KMS-11 (cell line): ENCODE results near the gene GARRE1.

Experiments
- H2AFZ ChIP-seq: fragments of 200-600 bp; sonication (generic); 2 replicates; pipeline ENCODE4 v1.6.1; 2016; ENCODE audit warnings: antibody characterized with exemption, mixed run types, low read depth
- H3K27ac ChIP-seq: fragments of 200-600 bp; sonication (generic); 2 replicates; pipeline ENCODE4 v1.6.1; 2016; ENCODE audit warnings: mild to moderate bottlenecking, mixed run types
- H3K27me3 ChIP-seq: fragments of 200-600 bp; sonication (generic); 2 replicates; pipeline ENCODE4 v1.6.1; 2017; ENCODE audit warnings: mild to moderate bottlenecking, low read depth, mixed run types, moderate library complexity; ENCODE audit not compliant: insufficient read depth
- H3K36me3 ChIP-seq: fragments of 200-600 bp; sonication (generic); 2 replicates; pipeline ENCODE4 v1.6.1; 2017; ENCODE audit warnings: mild to moderate bottlenecking, mixed run types; ENCODE audit not compliant: insufficient read depth
- H3K4me1 ChIP-seq: fragments of 200-600 bp; sonication (generic); 2 replicates; pipeline ENCODE4 v1.6.1; 2016; ENCODE audit warnings: mild to moderate bottlenecking, low read depth, mixed run types; ENCODE audit not compliant: poor library complexity, severe bottlenecking
- H3K4me2 ChIP-seq: fragments of 200-600 bp; sonication (generic); 2 replicates; pipeline ENCODE4 v1.7.0; 2016; ENCODE audit warnings: mild to moderate bottlenecking, mixed run types
- H3K4me3 ChIP-seq: fragments of 200-600 bp; sonication (generic); IDR thresholded peaks from 2 replicates; pipeline ENCODE4 v1.6.1; 2017; ENCODE audit warnings: low read depth, low read length, mixed read lengths; ENCODE audit not compliant: insufficient read depth
- H3K79me2 ChIP-seq: fragments of 200-600 bp; sonication (generic); 2 replicates; pipeline ENCODE4 v1.6.1; 2016; ENCODE audit warnings: low read depth, mixed run types; ENCODE audit not compliant: insufficient read depth
- H3K9ac ChIP-seq: fragments of 200-600 bp; sonication (generic); 2 replicates; pipeline ENCODE4 v1.6.1; 2016; ENCODE audit warnings: mild to moderate bottlenecking, mixed run types
- H4K20me1 ChIP-seq: fragments of 200-600 bp; sonication (generic); 2 replicates; pipeline ENCODE4 v1.6.1; 2016; ENCODE audit warnings: mild to moderate bottlenecking, mixed run types; ENCODE audit not compliant: insufficient read depth
- TF ChIP-seq, protein P1 (sequence below): fragments of 200-600 bp; sonication (generic); conservative IDR thresholded peaks from 2 replicates; pipeline ENCODE4 v1.6.1; 2017; ENCODE audit warnings: low read depth, mild to moderate bottlenecking, antibody characterized with exemption, low read length, moderate library complexity, mixed read lengths

Gene GARRE1

GRCh38 chr19:34259367-34260095 lies 5.2 kb downstream of the GARRE1 start:
- Histone ChIP-seq H2AFZ (no peak overlapping the region), H3K4me1 (peaks cover 4% of the 10 kb centered on the region), H3K79me2 (no peaks in the 10 kb centered on the region), H3K4me3 (no peak overlapping the region), H3K4me2 (no peak overlapping the region), H3K9ac (no peak overlapping the region), H3K27me3 (no peaks in the 10 kb centered on the region), H4K20me1 (no peaks in the 10 kb centered on the region), H3K27ac (no peak overlapping the region), H3K36me3 (no peaks in the 10 kb centered on the region)
- TF ChIP-seq, protein P1, sequence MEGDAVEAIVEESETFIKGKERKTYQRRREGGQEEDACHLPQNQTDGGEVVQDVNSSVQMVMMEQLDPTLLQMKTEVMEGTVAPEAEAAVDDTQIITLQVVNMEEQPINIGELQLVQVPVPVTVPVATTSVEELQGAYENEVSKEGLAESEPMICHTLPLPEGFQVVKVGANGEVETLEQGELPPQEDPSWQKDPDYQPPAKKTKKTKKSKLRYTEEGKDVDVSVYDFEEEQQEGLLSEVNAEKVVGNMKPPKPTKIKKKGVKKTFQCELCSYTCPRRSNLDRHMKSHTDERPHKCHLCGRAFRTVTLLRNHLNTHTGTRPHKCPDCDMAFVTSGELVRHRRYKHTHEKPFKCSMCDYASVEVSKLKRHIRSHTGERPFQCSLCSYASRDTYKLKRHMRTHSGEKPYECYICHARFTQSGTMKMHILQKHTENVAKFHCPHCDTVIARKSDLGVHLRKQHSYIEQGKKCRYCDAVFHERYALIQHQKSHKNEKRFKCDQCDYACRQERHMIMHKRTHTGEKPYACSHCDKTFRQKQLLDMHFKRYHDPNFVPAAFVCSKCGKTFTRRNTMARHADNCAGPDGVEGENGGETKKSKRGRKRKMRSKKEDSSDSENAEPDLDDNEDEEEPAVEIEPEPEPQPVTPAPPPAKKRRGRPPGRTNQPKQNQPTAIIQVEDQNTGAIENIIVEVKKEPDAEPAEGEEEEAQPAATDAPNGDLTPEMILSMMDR = no peak

- TF ChIP-seq, protein P1 = no peak
- Histone ChIP-seq H4K20me1 (no peaks in the 10 kb centered on the region), H2AFZ (no peak overlapping the region), H3K4me1 (no peaks in the 10 kb centered on the region), H3K4me2 (no peak overlapping the region), H3K79me2 (no peaks in the 10 kb centered on the region), H3K27ac (no peak overlapping the region), H3K36me3 (no peaks in the 10 kb centered on the region), H3K27me3 (no peaks in the 10 kb centered on the region), H3K9ac (no peak overlapping the region), H3K4me3 (no peak overlapping the region)
Measured at GRCh38 chr19:34260771-34261173, 6.4 kb downstream of the GARRE1 start.

DNA sequence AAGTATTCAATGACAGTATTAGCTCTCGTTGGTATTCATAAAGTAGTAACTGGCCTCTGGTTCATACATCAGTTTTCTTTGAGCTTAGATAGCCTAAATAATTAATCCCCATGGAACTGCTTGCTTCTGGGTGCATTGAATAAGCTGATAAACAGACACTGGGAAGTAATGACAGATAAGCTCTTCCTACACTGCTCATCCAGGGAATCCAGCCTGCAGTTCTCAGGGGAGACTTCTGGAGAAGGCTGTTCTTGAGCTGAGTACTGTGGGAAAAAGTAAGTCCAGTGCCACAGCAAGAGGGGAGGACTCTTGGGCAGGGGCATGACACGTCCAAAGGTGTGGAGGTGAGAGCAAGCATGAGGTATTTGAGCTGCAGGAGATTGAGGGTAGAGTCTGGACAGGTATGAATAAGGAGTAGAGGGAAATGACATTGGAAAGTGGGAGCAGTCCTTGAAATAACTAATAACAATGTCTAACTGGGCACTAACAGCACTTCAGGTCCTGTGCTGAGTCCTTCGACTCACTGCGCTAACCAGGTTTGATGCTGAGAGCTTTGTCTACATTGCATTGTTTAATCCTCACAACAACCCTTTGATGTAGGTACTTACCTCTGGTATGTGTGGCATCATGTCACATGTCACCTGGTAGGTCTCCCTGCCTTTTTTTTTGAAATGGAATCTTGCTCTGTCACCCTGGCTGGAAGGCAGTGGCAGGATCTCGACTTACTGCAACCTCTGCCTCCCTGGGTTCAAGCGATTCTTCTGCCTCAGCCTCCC lies 7.2 kb downstream of the GARRE1 start:
- Histone ChIP-seq H3K36me3 (no peaks in the 10 kb centered on the region), H3K27ac (no peak overlapping the region), H2AFZ (no peak overlapping the region), H3K9ac (no peak overlapping the region), H3K79me2 (no peaks in the 10 kb centered on the region), H4K20me1 (no peaks in the 10 kb centered on the region), H3K4me1 (no peaks in the 10 kb centered on the region), H3K27me3 (no peaks in the 10 kb centered on the region), H3K4me3 (no peak overlapping the region), H3K4me2 (no peak overlapping the region)
- TF ChIP-seq, protein P1 = no peak

GRCh38 chr19:34263745-34264237 lies 9.4 kb downstream of the GARRE1 start:
- Histone ChIP-seq H3K27ac (no peak overlapping the region), H3K36me3 (no peaks in the 10 kb centered on the region), H3K9ac (no peak overlapping the region), H3K4me2 (no peak overlapping the region), H4K20me1 (no peaks in the 10 kb centered on the region), H2AFZ (no peak overlapping the region), H3K27me3 (no peaks in the 10 kb centered on the region), H3K79me2 (no peaks in the 10 kb centered on the region), H3K4me1 (no peaks in the 10 kb centered on the region), H3K4me3 (no peak overlapping the region)
- TF ChIP-seq, protein P1 = no peak
